GM18508 (cell line): ENCODE data around the gene NTMT1.

Experiments
- ATAC-seq: cut with Tn5 transposase; IDR thresholded peaks from one replicate; pipeline ENCODE4 v1.9.1; 2021; ENCODE audit warnings: moderate number of reproducible peaks; ENCODE audit not compliant: insufficient read depth, unreplicated experiment

NTMT1 gene

DNA sequence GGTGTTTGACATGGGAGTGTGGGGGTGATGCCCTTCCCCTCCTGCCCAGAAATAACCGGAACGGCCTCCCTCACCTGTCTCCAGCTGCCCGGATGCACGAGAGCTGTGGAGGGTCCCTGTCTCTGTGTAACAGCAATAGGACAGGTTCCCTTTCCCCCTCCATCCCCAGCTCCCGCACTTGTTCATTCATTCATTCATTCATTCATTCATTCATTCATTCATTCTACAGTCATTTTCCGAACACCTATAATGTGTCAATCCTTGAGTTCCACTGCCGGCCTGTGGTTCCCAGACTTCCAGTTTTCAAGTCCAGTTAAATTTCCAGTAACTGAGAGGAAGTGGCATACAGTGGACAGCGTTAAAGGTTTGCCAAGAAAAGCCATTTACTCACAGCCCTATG, 46.7 kb downstream of the NTMT1 start:
- no peak for ATAC-seq

DNA sequence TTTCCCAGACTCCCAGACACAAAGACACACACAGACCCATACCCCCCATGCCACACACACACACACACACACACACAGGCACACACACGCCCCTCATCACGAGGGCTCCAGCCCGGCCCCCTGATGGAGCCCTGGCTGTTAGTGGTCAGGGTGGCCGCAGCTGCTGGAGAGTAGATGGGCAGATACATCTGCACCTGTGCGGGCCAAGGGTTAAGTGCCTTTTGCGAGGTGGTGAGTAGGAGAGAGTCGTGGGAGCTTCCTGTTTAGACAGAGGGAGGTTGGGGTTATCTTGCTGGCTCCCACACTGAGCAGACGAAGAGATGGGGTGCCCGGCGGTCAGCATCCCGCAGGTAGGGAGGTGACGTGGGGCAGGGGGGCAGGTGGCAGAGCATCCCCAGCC, 47.6 kb downstream of the NTMT1 start:
- no peak for ATAC-seq

DNA sequence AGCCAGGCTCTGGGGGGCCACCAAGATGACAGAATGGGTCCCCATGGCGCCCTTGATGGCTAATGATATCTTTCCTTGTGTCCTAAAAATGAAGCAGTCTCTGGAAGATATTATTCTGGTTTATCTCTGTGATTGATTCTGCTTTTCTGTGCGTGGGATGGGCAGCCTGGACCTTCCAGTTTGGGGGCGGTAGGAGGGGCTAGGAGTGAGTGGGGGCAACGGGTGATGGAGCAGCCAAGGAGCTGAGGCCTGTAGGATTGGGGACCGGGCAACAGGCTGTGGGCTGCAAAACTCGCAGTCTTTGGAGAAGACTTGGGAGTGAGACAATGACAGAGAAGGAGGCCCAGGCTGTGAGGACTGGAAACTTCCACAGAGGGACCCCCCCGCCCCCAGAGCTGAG, 48.3 kb downstream of the NTMT1 start:
- ATAC-seq = no peak

DNA sequence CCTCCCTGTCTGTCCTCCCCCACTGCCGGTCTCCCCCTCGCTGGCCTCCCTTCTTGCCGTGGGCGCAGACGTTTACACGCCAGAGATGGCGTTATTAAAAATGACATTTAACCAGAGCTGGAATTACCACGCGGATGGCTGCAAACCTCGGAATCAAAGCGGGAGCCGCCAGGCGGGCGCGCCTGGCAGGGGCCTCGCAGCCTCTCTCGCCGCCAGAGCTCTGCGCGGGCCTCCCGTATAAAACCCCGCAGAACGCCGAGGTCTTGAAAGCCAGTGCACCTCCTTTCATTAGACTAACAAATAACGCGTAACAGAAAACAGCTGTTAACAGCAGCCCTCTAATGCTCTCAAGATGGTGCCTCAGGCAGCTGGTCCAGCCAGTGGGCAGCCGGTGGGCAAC, 49.7 kb downstream of the NTMT1 start:
- no peak for ATAC-seq

DNA sequence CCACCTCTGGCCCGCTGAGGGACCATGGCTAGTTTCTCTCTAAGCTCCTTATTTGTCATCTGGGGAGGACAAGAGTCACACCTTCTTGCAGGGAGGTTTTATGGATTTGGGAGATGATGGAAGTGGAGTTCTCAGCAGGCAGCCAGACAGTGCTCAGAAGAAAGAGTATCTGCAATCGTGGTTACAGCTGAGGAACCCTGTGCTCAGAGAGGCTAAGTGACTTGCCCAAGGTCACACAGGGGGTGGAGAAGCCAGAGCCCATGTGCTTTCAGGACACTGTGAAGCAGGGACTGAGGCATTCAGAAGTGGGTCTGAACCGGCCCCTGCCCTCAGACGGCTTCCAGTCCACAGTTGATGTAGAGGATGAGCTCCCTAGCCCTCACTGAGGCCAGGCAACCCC, 50.3 kb downstream of the NTMT1 start:
- no peak for ATAC-seq

DNA sequence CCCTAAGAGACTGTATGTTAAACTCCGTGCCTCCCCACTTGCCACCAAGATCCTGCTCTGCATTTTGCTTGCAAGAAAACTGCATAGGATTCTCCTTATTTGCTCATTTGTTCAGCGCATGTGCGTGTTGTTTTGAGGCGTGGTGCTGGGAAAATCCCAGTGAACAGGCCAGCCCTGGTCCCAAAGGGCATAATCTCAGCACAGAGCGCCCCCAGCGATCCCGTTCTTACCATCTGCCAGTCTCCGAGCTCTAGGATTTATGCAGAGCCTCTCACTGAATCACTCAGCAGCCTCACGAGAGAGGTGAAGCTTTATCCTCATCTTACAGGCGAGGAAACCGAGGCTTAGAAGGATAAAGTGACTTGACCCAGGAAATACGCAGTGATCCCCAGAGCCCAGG, 51.0 kb downstream of the NTMT1 start:
- ATAC-seq = no peak

DNA sequence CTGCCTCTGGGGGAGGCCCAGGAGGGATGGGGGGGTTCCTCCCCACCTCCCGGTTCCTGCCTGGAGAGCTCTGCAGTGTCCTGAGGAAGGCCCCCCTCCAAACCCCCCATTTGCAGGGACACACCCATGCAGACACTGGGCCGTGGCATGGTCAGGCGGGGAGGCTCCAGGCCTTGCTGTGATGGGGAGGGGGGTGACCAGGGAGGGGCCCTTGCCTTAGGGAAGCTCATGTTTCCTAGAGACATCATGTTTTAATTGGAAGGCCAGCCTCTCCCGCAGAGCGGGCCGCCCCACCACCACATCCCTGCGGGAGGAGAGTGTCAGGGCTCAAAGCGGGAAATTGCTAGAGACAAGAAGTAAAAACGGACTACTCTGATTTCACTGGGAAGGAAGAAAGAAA, 51.5 kb downstream of the NTMT1 start:
- no peak for ATAC-seq

DNA sequence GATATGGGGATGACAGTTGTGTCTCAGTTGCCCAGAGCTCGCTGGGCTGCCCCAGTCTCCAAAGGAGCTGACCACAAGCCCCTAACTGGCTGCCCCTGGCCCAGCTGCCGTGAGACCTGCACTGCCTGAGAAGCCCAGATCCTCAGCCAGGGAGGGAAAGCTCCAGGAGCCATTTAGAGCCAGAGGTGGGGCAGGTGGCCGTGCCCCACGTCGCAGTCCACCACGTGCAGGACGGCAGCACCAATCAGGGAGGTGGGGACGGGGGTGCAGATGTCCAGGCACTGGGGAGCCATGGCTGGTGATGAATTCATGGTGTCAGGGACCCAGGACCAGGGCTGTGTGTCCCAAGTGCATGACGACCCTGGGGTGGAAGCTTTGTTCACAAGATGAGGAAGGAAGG, 52.9 kb downstream of the NTMT1 start:
- no peak for ATAC-seq

DNA sequence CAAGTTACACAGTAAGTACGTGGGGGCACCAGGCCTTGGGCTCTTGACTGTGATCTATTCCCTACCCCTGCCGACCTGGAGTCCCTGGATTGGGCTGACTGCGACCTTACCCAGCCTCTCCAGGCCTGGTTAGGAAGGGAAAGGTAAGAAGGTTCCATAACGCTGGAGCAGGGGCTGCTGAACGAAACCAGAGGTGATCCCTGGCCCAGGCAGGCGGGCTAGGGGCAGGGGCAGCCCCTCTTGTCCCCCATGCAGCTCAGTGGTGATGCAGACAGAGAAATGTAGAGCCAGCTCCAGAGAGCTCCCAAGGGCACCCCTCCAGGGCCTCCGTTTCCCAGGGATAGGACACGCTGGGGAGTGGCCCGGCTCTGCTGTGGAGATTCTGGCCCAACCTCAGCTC, 53.6 kb downstream of the NTMT1 start:
- ATAC-seq = no peak

DNA sequence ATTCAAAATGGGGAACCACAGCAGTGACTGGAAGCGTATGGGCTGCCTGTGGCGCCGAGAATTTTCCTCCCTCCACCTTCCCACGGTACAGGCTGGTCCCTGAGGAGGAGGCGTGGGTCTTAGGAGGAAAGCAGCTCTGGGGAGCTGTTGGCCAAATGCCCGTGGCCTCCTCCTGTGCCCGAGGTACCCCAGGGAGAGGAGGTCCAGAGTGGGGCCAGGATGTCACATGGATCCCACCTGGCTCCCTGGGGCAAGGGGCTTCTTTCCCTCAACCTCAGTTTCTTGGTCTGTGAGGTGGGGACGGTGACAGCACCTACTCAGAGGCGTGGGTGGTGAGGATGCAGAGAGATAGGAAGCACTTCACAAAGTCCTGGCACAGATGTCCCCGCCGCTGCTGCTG, 56.0 kb downstream of the NTMT1 start:
- no peak for ATAC-seq

DNA sequence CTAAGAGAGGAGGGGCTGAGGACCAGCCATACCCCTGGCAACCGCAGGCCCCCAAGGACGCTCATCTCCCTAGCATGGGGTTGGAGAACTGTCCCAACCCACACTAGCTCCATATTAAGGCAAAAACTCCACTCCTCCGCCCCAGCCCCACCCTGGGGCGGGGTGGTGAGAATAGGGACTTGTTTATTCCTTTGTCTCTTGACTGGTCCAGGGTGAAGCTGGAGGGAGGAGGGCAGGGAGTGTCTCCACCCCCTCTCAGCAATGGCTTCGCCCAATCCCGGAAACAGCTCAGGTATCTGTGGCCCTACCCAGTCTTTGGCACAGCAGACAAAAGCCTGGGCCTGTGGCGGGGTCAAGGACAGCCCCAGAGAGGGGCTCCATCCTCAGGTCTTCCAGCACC, 56.4 kb downstream of the NTMT1 start:
- no peak for ATAC-seq

DNA sequence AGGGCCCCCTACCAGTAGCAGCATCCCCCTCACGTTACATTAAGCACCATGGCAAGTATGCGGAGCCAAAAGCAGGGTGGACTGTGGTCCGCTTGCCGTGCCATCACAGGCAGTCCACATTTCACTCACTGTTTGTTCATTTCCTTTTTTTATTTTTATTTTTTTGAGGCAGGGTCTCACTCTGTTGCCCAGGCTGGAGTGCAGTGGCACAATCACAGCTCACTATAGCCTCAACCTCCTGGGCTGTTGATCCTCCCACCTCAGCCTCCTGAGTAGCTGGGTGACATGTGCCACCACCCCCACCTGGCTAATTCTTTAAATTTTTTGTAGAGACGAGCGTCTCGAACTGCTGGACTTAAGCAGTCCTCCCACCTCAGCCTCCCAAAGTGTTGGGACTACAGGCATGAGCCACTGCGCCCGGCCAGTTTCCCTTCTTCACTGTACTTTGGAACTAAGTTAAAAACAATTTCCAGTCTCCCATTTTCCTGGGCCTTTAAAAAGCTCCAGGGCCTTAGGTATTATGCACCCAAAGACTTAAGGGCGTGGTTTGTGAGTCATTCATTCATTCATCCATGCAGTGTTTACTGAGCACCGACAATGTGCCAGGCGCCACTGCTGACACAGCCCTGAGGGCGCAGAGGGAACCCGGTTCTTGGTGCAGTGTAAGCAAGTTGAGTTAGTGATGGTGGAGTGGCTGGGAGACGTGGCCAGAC, 59.4 kb downstream of the NTMT1 start:
- no peak for ATAC-seq
